ENCODE data around the gene LDLRAD3. TPM values are rescaled to one million over a fixed set of nuclear protein-coding genes. Genes with fewer than 3 reads are reported as not detected.

Gene LDLRAD3
- total RNA-seq, 1 donor from 2014 or later, result 14.9 TPM

DNA sequence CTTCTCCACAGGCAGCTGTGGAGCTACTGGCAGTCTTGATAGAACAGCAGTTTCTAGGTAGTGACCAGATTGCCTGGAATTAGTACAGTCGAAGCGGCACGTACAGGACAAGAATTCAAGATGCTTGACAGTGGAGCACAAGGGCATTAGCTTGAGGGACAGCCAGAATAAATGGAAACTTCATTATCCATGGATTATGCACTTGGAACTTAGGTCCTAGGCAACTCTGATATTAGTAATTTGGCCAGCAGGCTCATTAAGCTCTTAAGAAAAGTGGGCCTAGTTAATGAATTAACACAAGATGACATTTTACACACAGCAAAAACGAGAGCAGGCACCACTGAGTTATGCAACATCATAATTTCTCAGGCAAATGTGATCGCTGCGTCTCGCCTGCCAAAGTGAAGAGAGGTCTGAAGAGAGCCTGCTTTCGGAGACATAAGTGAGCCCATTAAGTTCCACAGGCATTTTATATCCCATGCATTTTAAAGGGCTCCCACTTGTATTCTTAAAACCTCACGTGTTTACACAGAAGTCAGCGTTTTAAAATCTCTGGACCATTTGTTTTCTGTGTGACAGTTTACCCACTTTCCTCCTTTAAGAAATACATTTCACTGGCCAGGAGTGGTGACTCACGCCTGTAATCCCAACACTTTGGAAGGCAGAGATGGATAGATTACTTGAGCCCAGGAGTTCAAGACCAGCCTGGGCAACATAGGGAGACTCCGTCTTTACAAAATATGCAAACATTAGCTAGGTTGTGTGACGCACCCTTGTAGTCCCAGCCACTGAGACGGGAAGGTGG, 279.2 kb downstream of the LDLRAD3 start:
- no peak overlapping the region for H3K27ac Mint-ChIP-seq (ENCODE audit: unreplicated experiment)
- no peak overlapping the region for H3K4me3 Mint-ChIP-seq (ENCODE audit: unreplicated experiment)
- no peaks in the 10 kb centered on the region for H4K20me1 ChIP-seq (ENCODE audit: insufficient read depth, low read length)
- no peaks in the 10 kb centered on the region for H3K9me3 ChIP-seq (ENCODE audit: insufficient read depth, low read depth, low read length)
- no peak overlapping the region for H3K9ac ChIP-seq (ENCODE audit: low read length)
- H3K9me3 Mint-ChIP-seq (ENCODE audit: unreplicated experiment), result peaks cover 7% of the 10 kb centered on the region
- H3K27ac ChIP-seq (ENCODE audit: low read depth, low read length), result no peak overlapping the region
- TF ChIP-seq, protein P1, sequence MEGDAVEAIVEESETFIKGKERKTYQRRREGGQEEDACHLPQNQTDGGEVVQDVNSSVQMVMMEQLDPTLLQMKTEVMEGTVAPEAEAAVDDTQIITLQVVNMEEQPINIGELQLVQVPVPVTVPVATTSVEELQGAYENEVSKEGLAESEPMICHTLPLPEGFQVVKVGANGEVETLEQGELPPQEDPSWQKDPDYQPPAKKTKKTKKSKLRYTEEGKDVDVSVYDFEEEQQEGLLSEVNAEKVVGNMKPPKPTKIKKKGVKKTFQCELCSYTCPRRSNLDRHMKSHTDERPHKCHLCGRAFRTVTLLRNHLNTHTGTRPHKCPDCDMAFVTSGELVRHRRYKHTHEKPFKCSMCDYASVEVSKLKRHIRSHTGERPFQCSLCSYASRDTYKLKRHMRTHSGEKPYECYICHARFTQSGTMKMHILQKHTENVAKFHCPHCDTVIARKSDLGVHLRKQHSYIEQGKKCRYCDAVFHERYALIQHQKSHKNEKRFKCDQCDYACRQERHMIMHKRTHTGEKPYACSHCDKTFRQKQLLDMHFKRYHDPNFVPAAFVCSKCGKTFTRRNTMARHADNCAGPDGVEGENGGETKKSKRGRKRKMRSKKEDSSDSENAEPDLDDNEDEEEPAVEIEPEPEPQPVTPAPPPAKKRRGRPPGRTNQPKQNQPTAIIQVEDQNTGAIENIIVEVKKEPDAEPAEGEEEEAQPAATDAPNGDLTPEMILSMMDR (IDR thresholded peaks at IDR 0.05; ENCODE audit: insufficient read depth, low read depth, low read length), result no peak
- no peak for TF ChIP-seq EZH2 (IDR thresholded peaks at IDR 0.05; ENCODE audit: insufficient read depth, low read length)
- DNase-seq (ENCODE audit: low read depth) (peak; percentile 49), FAIRE-seq (no peak)
- no peak overlapping the region for H2AFZ ChIP-seq (ENCODE audit: low read depth, low read length)
- H3K4me1 Mint-ChIP-seq (ENCODE audit: low read depth, unreplicated experiment), result peaks cover 7% of the 10 kb centered on the region
- no peaks in the 10 kb centered on the region for H3K27me3 Mint-ChIP-seq (ENCODE audit: low read depth, unreplicated experiment)
- H3K4me3 ChIP-seq (ENCODE audit: insufficient read depth, low read depth, low read length), result no peak overlapping the region
- peaks cover 2% of the 10 kb centered on the region for H3K27me3 ChIP-seq (ENCODE audit: insufficient read depth, low read length)
- H3K79me2 ChIP-seq (ENCODE audit: insufficient read depth, low read length), result no peaks in the 10 kb centered on the region
- peaks cover 11% of the 10 kb centered on the region for H3K36me3 Mint-ChIP-seq (ENCODE audit: low read depth, unreplicated experiment)
- no peaks in the 10 kb centered on the region for H3K4me1 ChIP-seq (ENCODE audit: insufficient read depth, low read length)
- H3K36me3 ChIP-seq (ENCODE audit: insufficient read depth, low read length), result no peaks in the 10 kb centered on the region
- no peak overlapping the region for H3K4me2 ChIP-seq (ENCODE audit: low read length)

DNA sequence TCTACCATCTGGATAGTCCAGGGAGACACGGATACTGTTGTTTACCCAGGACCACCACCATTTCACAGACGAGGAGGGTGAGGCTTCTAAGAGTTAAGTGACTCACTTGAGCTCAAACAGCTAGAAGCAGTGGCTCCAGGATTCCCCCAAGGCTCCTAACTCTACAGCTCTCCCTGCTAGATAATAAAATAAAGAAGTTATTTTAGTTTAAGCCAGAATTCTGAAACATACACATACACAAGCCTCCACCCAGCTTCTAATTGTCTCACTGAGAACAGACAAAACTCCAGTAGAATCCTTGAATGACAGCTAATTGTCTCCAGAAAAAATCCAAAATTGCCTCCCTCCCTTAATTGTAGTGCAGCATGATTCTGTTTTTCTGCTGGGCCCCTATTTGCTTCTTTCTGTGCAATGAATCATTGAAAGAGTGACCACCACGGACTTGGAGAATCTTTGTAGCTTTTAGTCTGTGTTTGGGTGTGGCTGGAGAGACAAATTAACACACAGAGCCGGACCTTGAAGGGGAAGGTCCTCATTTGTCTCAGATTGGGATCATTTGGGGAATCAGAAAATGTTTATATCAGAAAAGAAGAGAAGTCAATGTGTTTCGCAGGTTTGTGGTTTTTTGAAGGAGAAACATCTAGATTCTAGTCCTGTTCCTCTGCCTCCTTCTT, 280.5 kb downstream of the LDLRAD3 start:
- Histone ChIP-seq H3K9me3 (ENCODE audit: insufficient read depth, low read depth, low read length) (no peaks in the 10 kb centered on the region), H3K4me2 (ENCODE audit: low read length) (no peak overlapping the region), H3K27me3 (ENCODE audit: insufficient read depth, low read length) (peaks cover 2% of the 10 kb centered on the region), H4K20me1 (ENCODE audit: insufficient read depth, low read length) (no peaks in the 10 kb centered on the region), H3K79me2 (ENCODE audit: insufficient read depth, low read length) (no peaks in the 10 kb centered on the region), H2AFZ (ENCODE audit: low read depth, low read length) (no peak overlapping the region), H3K9ac (ENCODE audit: low read length) (no peak overlapping the region), H3K36me3 (ENCODE audit: insufficient read depth, low read length) (no peaks in the 10 kb centered on the region), H3K27ac (ENCODE audit: low read depth, low read length) (no peak overlapping the region), H3K4me3 (ENCODE audit: insufficient read depth, low read depth, low read length) (no peak overlapping the region), H3K4me1 (ENCODE audit: insufficient read depth, low read length) (no peaks in the 10 kb centered on the region)
- no peak overlapping the region for H3K4me3 Mint-ChIP-seq (ENCODE audit: unreplicated experiment)
- no peak for DNase-seq (ENCODE audit: low read depth)
- H3K36me3 Mint-ChIP-seq (ENCODE audit: low read depth, unreplicated experiment), result peaks cover 4% of the 10 kb centered on the region
- no peak for FAIRE-seq
- TF ChIP-seq, protein P1 (IDR thresholded peaks at IDR 0.05; ENCODE audit: insufficient read depth, low read depth, low read length), result no peak
- no peak for TF ChIP-seq EZH2 (IDR thresholded peaks at IDR 0.05; ENCODE audit: insufficient read depth, low read length)
- H3K27ac Mint-ChIP-seq (ENCODE audit: unreplicated experiment), result no peak overlapping the region
- H3K9me3 Mint-ChIP-seq (ENCODE audit: unreplicated experiment), result peaks cover 5% of the 10 kb centered on the region
- no peaks in the 10 kb centered on the region for H3K27me3 Mint-ChIP-seq (ENCODE audit: low read depth, unreplicated experiment)
- peaks cover 7% of the 10 kb centered on the region for H3K4me1 Mint-ChIP-seq (ENCODE audit: low read depth, unreplicated experiment)
